LNCAP (cell line): ENCODE measurements around the gene CEBPA.

Experiments
- TF ChIP-seq, protein P1 (sequence below): fragments of 450-650 bp; IDR thresholded peaks from 2 replicates; pipeline ENCODE4 v1.5.1; 2017; ENCODE audit warnings: mild to moderate bottlenecking

The CEBPA gene

DNA sequence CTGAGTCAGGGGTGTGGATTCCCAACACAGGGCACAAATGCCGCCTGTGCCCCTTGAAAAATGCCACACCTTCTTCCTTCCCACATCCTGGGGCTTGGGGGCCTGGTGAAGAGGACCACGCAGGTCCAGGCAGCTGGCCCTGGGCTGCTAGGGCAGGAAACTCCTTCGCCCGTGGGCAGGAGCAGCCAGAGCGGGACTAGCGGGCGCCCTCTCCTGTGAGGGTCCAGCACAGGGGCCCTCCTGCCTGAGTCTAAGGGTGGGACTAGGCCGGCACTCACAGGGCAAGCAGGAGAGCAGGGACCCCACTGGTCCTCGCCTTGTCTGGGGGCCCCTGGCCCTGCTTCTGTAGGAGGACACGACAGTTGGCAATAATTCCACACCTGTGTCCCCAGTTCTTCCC is 7.5 kb upstream of the CEBPA start:
- TF ChIP-seq, protein P1, sequence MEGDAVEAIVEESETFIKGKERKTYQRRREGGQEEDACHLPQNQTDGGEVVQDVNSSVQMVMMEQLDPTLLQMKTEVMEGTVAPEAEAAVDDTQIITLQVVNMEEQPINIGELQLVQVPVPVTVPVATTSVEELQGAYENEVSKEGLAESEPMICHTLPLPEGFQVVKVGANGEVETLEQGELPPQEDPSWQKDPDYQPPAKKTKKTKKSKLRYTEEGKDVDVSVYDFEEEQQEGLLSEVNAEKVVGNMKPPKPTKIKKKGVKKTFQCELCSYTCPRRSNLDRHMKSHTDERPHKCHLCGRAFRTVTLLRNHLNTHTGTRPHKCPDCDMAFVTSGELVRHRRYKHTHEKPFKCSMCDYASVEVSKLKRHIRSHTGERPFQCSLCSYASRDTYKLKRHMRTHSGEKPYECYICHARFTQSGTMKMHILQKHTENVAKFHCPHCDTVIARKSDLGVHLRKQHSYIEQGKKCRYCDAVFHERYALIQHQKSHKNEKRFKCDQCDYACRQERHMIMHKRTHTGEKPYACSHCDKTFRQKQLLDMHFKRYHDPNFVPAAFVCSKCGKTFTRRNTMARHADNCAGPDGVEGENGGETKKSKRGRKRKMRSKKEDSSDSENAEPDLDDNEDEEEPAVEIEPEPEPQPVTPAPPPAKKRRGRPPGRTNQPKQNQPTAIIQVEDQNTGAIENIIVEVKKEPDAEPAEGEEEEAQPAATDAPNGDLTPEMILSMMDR = no peak

DNA sequence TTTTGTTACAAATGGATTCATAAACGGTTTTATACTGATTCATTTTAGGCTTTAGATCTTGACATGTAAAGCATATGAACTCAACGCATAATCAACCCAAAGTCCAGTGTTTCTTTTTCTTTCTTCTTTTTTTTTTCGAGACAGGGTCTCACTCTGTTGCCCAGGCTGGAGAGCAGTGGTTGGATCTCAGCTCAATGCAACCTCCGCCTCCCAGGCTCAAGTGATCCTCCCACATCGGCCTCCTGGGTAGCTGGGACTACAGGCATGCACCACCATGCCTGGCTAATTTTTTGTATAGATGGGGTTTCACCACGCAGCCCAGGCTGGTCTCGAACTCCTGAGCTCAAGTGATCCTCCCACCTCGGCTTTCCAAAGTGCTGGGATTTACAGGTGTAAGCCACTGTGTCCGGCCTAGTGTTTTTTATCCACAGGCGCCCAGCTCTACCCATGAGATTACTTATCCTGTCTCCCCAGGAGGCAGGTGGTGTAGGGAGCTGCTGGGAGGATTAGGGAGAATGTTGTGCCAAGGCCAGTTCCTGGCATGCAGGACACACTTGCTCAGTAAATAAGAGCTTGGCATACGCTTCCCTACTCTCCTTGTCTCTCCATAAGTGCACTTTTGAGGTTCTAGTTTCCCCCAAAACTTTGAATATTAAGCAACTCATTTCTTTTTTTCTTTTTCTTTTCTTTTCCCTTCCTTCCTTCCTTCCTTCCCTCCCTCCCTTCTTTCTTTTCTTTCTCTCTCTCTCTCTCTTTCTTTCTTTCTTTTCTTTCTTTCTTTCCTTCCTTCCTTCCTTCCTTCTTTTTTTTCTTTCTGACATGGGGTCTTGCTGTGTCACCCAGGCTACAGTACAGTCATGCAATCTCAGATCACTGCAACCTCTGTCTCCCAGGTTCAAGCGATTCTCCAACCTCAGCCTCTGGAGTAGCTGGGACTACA is 4.8 kb upstream of the CEBPA start:
- TF ChIP-seq, protein P1 = no peak

DNA sequence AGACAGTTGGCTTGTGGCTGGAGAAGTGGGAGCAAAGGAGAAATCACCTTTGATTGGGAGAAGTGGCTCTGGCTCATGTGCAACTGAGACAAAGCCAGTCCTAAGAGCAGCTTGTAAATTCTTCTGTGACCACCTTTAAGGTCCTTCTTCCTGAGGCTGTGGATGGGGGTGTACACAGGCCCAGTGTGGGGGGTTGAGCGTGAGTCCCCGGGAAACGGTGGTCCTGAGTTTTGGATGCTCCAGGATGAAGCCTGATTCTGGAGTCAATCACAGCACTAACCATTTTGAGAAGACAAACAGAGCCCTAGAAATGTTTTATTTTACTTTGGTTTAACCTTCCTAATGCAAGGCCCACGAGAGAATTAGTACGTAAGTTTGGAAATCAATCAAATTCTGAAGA is 3.9 kb upstream of the CEBPA start:
- TF ChIP-seq, protein P1 = no peak

DNA sequence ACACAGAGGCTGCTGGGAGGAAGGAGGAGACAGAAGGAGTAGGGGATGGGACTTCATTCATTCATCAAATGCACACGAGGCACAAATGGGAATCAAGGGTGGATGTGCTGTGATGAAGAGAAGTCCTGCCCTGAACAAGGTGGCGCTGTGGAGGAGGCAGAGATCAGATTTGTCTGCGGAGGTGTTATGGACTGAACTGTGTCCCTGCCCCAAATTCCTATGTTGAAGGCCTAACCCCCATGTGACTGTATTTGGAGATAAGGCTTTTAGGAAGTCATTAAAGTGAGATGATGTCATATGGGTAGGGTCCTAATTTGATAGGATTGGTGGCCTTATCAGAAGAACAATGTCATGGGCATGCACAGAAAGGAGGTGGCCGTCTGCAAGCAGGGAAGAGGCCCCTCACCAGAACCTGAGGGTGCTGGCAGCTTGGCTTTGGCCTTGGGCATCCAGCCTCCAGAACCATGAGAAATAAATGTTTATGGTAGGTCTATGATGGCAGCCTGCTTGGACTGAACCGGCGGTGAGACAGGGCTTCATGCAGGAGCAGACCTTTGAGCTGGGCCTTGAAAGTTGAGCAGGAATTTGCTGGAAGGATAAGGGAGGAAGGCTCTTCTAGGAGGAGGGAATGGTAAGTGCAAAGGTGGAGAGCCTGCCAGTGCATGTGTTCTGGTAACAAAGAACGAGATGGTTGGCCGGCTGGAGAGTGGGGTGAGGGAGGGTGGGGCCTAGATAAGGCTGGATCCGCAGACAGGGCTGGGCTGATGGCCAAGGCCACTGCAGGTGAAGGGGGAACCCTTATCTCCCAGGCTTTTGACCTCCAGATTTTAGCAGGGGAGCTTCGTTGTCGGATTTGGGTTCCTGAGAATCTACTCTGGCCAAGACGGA is 2.7 kb upstream of the CEBPA start:
- TF ChIP-seq, protein P1 = no peak

DNA sequence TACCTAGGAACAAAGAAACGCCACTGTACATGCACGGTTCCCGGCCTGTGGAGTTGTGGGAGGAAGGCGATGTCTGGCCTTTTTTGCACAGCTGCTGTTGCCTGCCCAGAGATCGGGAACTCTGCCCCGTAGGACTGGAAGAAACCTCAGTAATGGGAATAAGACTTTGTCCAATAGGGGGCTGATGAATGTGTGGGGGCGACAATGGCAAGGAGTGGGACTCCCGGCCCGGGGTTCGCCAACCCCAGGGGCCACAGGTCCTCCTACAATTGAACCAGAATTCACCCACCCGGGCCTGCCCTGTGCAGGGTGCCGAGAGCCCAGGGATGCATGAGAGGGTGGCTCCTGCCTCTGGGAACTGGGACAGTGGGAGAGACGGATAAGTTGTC is 2.0 kb upstream of the CEBPA start:
- TF ChIP-seq, protein P1 = no peak

DNA sequence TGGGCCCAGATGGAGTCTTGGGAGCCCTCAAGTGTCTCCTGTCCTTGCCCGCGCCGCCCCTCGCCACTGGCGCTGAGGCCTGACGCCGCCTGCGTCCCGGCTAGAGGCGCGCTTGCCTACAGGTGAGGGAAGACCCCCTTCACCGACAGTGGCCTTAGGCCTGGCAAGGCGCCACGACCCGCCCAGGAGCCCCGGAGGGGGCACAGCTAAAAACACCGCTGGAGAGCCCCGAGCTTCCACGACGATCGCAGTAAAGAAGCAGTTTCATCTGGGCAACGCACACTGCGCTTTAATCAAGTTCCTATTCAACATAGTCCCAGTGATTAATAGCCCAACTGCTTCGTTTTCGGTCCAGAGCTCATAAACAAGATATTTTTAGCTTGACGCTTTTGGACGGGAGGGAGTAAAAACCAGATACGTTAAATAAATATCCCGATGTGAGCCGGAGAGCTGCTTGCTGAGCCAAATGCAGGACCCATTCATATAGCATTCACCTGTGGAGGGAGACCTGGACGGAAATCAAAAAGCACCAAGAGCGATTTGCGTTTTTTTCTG is 1.5 kb upstream of the CEBPA start:
- TF ChIP-seq, protein P1 = no peak

DNA sequence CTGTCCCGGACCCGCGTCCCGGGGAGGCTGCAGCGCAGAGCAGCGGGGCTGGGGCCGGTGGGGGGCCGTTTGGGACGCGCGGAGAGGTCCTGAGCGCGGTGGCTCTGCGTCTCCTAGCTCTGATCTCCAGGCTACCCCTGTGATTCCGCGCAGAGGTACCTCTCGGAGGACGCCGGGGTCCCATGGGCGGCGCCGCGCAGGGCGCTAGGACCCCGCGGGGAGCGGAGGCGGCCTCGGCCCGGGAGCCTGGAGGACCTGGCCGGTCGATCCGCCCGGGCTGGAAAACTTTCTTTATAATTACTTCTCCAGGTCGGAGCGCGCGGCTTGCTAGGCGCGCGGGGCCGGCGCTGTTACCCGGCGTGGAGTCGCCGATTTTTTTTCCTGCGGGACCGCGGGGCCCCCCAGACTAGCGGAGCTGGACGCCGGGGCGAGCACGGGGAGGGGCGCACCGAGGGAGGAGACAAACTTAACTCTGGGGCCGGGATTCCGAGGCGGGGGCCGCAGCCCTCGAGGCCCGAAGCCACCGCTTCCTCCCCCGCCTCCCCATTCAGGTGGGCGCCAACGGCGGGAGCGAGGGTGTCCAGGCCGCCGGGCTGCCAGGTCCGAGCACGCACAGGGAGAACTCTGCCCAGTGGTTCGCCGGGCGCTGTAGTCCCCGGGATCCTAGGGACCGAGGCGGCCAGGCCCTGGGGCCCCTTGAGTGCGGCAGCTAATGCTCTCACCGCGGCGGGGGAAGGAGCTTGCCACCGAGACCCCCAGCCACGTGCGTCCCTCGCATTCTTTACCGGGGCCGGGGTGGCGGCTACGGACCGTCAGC is 848 bp upstream of the CEBPA start:
- TF ChIP-seq, protein P1 = no peak
